SIG-M5 treated with dmso at 0.1 percent for 504 hours (cell line): Measurements from ENCODE around the gene GNG14.
"Not testable (repeated sequence)": the region's sequence is repeated elsewhere in the genome, so short reads cannot be mapped to it uniquely, and the experiment has no call there.

Experiments
- DNase-seq: peaks from one replicate; lab custom pipeline; 2025; ENCODE audit not compliant: unreplicated experiment; lab: John Stamatoyannopoulos, UW

The GNG14 gene

GRCh38 chr19:12695096-12695495 lies 7.3 kb downstream of the GNG14 start:
- no peak for DNase-seq

DNA sequence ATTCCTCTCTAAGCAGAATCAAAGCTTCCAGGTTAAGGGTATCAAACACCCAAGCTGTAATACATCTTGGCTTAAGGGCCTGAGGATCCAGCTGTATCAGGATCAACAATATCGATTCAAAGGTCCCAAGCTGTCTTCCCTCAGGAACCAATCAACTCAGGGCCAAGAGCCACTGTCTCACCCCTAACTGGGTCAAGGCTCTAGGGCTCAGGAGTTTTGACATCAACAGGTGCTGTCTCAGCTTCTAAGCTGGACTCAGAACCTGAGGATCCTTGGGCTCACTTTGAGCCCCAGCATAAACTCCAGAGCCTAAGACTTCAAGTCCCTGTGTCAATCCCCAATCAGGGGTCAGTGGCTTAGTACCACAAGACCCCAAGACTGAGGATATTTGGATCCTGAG lies 7.7 kb downstream of the GNG14 start:
- DNase-seq = no peak

DNA sequence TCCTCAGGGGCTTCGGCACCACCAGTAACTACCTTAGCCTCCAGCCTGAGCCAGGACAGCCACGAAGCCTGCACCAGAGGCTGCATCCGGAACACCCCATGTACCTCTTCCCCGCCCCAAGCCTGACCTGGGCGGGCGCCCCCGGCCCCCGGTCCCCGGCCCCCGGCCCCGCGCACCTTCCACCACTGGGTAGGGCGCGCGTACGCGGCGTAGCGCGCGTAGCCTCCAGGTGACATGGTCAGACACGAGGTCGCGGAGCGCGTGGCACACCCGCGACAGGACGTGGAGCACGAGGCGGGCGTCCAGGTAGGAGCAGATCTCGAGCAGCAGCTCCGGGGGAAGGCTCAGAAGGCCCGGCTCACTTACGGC lies 8.2 kb downstream of the GNG14 start:
- no peak for DNase-seq

- peak; percentile 95 for DNase-seq
Measured at GRCh38 chr19:12696366-12697335, 8.9 kb downstream of the GNG14 start, which contains the start of gene FBXW9. Gene FBXW9 (minus strand): TSS chr19:12696631. CDS start chr19:12696581, 50 bp downstream.

DNA sequence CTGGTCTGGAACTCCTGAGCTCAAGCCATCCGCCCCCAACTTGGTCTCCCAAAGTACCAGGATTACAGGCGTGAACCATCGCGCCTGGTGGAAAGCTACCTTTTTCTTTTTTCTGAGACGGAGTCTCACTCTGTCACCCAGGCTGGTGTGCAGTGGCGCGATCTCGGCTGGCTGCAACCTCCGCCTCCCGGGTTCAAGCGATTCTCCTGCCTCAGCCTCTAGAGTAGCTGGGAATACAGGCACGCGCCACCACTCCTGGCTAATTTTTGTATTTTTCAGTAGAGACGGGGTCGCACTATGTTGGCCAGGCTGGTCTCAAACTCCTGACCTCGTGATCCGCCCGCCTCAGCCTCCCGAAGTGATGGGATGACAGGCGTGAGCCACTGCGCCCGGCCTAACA lies 9.6 kb downstream of the GNG14 start:
- not testable (repeated sequence) for DNase-seq

DNA sequence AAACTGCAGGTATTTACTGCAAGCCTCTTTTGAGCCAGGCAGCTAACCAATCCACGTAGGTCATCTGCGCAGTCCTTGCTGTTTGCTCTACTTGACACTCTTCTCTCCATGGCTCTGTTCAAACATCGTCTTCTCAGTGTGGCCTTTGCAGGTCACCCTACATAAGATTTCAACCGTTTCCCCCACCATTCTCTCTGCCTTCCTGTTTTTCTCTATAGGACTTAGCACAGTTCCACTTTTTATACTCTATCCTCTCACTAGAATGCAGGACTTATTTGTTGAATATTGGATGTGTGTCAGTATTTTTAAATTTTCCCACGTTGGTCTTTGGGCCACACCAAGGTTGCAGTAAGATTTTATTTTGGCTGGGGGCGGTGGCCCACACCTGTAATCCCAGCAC lies 10.3 kb downstream of the GNG14 start:
- no peak for DNase-seq

GRCh38 chr19:12701596-12702282 lies 13.9 kb downstream of the GNG14 start:
- no peak for DNase-seq

DNA sequence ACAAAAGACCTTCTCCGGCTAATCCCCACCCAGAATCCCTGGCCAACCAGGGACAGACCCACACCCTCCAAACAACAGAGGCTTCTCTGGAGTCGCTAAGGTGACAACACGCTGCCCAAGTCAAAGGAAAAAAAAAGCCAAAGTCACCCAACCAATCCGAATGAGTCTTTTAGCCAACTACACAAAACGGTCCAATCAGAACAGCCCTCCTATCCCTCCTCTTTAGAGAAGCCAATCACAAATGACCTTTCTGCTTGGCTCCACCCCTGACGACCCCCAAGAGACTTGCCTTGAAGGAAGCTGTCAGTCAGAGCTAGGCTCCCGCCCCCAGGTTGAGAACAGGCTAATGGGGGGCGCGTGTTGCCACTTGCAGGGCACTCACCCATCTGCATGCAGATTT lies 15.2 kb downstream of the GNG14 start:
- DNase-seq = peak; percentile 37

DNA sequence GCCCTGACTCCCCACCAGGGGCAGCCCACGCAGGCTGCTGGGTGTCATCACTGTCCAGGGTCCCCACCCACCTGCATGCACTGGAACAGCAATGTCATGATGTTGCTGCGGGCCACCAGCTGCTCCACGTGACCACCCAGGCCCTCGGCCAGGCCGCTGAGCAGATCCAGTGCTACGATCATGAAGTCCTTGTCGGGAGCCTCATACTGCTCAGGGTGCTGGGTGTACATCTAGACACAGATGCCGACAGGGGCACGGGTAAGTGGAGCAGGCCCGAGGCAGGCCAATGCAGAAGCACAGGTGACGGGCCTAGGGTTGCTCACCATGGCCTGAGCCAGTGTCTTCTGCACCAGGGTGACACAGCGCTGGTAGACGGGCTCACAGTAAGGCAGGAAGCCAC lies 17.4 kb downstream of the GNG14 start:
- DNase-seq = no peak

GRCh38 chr19:12705654-12706331 lies 18.0 kb downstream of the GNG14 start:
- no peak for DNase-seq

DNA sequence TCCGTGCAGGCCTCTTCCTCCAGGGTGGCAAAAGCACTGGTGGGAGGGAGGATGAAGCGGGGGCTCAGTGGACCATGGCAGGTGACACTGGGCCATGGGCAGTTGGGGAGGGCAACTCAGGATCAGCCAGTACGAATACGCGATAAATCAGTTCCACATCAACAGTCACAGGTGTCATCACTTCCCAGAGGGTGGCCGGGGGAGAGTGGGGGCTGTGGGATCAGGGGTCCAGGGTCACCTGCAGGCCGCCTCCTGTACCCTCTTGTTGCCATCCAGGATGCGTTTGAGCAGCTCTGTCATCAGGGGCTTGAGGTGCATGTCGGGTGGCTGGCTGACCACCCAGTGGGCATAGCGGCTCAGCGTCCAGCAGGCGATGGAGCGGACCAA lies 18.5 kb downstream of the GNG14 start:
- no peak for DNase-seq

DNA sequence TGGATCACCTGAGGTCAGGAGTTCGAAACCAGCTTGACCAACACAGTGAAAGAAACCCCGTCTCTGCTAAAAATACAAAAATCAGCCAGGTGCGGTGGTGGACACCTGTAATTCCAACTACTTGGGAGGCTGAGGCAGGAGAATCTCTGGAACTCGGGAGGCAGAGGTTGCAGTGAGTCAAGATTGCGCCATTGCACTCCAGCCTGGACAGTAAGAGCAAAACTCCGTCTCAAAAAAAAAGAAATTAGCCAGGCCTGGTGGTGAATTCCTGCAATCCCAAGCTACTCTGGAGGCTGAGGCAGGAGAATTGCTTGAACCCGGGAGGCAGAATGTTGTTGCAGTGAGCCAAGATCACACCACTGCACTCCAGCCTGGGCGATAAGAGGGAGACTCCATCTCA lies 20.8 kb downstream of the GNG14 start:
- DNase-seq = no peak

DNA sequence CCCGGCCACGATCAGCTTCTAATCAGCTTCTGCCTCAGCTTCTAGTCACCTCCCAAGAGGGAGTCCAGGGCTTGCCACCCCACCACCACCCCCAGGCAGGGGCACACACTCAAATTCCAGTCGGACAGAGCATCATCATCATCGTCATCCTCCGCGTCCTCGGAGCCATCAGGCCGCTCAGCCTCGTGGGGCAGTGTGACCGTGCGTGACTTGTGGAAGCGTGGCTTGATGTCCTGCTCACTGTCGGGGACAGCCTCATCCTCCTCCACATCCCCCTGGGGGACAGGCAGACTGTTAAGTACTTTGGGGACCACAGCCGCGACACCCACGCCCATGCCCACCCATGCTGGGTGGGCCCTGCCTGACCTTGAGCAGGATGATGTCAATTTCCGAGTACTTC lies 23.4 kb downstream of the GNG14 start:
- no peak for DNase-seq

DNA sequence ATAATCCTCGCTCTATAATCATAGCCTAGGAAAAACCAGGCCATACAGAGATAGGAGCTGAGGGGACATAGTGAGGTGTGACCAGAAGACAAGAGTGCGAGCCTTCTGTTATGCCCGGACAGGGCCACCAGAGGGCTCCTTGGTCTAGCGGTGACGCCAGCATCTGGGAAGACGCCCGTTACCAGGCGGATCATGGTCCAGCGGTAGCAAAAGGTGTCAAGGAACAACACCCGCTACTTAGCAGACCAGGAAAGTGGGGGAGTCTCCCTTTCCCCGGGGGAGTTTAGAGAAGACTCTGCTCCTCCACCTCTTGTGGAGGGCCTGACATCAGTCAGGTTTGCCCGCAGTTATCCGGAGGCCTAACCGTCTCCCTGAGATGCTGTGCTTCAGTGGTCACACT lies 24.3 kb downstream of the GNG14 start:
- DNase-seq = not testable (repeated sequence)

- DNase-seq = not testable (repeated sequence)
Measured at GRCh38 chr19:12713304-12713703, 25.5 kb downstream of the GNG14 start.

DNA sequence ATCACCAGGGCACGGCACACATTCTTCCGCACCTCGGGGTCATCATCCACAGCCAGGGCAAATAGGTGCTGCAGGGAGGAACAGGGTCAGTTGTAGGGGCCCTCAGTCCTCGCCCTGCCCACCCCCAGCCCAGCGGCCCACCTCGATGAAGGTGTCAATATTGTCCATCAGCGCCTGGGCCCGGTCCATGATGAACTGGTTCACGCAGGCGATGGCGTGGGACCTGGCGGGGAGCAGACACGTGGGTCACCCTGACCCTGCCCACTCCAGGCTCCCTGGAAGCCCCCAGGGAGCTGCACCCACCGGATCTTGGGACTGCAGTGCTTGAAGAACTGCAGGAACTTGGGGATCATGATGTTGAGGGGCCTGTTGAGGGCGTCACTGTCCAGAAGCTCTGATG lies 27.3 kb downstream of the GNG14 start:
- DNase-seq = no peak

DNA sequence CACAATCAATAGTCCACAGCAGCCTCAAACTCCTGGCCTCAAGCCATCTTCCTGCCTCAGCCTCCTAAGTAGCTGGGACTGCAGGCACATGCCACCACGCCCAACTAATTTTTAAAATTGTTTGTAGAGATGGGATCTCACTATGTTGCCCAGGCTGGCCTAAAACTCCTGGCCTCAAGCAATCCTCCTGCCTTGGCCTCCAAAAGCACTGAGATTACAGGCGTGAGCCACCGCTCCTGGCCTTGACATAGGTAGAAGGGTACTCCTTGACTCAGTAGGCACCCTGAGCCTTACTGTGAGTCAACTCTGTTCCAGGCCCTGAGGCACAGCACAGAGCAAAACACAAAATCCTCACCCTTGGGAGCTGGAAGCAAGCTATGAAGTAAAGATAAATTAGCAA lies 28.1 kb downstream of the GNG14 start:
- DNase-seq = no peak

- DNase-seq = no peak
Measured at GRCh38 chr19:12720296-12720695, 32.5 kb downstream of the GNG14 start.

DNA sequence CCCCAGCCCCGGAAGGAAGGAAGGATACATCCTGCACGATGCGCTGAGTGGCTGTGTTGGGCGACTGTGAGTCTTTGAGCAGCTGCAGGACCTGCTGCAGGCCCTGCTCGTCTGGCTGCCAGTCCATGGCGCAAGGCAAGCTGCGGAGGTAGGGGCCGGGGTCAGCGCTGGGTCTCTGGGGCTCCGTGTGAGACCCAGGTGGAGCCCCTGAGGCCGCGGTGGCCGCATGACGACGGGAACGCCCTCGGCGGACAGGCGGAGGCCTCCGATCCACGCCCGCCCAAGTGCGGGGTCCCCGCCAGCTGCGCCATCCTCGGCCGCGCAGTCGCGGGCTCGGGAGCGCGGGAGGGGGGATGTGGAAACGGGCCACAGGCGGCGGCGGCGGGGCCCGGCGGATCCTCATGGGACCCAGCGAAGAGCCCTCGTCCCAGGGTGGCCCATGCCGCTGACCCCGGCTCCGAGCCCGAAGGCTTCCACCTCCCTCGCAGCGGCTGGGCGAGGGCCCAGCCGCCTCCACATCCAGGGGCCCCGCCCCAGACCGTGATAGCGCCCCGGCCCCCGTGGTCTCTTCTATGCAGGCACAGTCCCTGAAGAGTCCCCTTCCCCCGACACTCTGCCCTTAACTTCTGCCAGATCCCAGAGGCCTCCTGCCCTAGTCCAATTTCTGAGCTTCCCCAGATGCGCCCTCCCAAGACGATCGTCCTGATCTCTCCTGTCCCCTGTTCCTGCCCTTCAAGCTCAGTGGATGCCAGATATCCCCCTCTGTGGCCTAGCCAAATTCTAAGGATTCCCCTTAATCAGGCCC lies 33.3 kb downstream of the GNG14 start:
- no peak for DNase-seq

GRCh38 chr19:12721656-12722565 lies 34.1 kb downstream of the GNG14 start:
- peak; percentile 21 for DNase-seq
